TTC549 (cell line): Measurements from ENCODE around the gene GIMAP6.
"Not testable (repeated sequence)": the region's sequence is repeated elsewhere in the genome, so short reads cannot be mapped to it uniquely, and the experiment has no call there.

Source experiments
- FAIRE-seq: peaks from 2 replicates; lab custom pipeline; 2012; peaks lifted over from hg19 to GRCh38; lab: Jason Lieb, UNC

The GIMAP6 gene

DNA sequence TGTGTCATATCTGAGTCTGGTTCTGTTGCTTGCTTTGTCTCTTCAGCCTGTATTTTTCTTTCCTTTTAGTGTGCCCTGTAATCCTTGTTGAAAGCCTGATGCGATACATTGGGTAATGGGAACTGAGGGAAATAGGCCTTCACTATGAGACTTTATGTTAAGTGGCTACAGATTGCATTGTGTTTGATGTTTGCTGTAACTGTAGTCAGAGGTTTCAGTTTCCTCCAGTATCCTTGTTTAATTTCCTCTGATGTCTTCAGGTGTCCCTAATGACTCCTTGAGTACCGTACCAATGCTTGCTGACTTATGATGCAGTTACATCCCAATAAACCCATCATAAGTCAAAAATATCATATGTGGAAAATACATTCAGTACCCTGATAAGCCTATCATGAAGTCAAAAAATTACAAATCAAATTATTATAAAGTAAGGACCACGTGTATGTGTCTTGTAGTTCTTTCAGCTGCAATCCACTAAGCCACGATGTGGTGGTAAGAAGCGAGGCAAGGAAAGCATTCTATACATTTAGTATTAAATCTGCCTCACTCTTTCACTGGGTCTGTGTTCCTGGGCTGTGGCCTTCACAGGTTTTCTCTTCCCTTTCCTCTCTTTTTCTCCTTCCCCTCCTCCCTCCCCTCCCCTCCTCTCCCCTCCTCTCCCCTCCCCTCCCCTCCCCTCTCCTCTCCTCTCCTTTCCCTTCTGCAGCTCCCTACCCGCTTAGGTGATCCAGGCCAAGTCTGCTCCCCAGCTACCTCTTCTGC is 13.3 kb upstream of the GIMAP6 start:
- FAIRE-seq, result no peak

DNA sequence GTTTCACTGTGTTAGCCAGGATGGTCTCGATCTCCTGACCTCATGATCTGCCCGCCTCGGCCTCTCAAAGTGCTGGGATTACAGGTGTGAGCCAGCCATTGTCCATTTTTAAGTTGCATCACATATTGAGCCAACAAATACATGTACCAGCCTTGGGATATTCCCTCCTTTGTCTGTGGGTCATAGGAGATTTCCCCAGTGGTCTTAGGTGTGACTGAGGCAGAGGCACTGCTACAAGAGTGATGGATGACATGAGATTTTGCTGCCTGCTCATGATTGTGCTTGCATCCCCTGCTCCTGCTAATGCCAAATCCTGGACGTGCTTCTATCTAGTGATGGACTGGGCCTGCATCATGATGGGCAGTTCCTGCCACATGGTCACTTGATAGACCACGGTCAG is 10.7 kb upstream of the GIMAP6 start:
- FAIRE-seq, result no peak

DNA sequence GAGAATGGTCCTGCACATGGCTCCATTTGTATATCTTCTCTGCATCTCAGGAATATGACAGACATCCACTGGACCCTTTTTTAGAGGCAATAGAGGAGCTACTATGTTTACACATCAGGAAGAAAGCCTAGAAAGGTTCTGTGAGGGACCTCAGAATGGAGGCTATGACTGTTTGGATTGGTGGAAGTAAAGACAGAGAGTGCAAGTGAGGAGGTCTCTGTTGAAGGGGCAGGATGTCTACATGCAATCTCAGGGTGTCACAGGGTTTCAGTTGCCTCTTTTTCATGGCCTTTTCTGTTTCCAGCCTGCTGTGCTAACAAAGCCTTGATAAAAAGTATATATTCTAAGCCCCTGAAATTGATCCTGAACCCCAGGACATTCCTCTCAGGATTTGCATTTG is 9.7 kb upstream of the GIMAP6 start:
- no peak for FAIRE-seq

DNA sequence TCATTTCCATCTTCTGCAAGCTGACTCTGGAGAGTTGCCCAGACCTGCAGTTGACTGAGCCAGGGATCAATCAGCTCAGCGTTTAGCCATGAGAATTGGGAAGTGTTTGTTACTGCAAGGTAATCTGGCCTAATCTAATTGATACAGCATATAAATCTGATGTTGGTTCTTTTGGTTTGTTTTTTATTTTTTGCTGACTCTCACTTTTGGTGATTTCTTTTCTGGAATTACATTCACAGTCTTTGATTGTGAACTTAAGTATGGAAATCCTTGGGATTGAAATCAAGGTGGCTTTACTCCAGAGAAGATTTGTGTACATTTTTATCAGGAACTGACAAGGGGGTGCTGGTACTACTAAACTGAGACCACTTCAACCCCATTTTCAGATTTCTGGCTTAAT is 1.7 kb upstream of the GIMAP6 start:
- FAIRE-seq, result no peak

DNA sequence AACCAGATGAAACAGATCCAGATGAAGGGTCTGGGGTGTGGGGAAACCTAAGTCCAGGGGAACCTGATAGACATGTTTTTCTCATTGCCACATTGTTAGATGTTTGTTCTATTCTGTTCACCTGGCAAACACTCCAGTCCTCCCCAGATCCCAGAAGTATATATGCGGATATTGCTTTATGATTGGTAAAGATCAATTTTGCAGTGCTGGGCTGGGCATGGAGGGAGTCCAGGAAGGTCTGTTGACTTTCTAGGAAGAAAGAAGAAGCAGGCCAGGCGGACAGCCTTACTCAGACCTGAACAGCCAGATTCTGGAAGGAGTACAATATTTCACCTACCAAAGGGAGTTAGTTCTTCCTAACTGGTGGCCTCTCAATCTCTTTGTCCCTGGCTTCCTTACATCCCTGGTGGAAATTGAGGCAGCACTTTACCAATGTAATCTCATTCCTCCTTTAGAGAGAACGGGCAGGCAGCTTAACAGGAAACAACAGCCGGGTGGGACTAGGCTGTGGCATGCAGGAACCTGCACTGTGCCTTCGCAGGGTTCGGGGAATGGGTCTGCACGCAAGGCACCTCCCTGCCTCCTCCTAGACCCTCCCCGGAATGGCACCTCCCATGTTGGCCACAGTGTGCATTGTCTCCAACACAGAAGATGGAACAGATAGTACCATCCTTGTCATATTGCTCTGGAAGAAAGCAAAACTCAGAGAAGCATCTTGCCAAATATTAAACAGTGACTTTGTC is 930 bp downstream of the GIMAP6 start:
- FAIRE-seq, result no peak

DNA sequence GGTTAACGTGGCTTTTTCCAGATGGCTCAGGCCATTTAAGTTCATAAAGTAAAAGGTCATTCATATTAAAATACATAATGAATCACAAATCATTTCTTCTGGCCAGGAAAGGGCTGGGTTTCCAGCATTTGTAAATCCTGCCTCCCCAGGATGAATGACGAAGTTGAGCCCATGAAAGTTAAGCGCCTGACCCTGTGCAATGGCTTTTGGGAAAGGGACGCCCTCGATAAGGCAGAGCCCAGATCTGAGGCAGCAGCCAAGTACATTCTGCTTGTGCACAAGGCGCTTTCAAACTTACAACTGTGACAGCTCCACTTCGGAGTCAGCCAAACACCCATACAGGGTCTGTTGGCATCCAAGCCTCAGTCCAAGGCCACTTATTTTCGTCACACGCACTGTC is 2.8 kb downstream of the GIMAP6 start:
- FAIRE-seq, result no peak

DNA sequence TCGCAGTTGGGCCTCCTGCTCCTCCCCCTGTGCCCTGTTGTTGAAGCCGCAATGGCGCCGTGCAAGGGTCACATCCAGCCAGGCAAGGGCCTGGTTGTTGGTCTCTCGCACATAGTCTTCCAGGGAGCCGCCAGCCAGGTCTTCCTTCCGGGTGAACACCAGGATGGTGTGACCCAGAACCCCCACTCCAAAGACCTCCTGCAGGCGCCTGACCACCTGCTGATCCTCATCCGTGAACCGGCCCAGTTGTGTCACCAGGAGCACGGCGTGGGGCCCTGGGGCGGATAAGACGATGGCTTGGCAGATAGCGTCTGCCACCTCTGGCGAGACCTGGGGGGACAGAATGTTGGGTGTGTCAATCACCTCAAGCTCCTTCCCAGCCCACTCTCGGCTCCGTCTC is 4.2 kb downstream of the GIMAP6 start:
- FAIRE-seq, result no peak

DNA sequence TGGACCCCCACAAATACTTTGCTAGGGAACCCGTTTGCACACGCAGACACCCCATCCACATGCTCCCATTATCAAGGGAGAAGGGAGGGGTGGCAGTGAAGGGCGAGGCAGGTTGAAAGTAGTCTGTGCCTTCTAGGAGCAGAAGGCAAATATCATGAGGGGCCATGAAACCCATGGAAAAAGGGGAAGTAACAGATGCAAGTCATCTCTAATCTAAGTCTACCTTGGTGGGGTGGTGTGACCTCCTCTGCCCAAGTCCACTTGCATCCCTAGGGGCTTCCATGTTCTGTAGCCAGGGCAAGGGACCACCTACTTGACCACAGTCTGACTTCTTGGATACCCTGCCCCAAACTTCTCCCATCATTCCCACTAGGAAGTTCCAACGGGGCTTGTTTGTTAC is 5.5 kb downstream of the GIMAP6 start:
- FAIRE-seq, result no peak

DNA sequence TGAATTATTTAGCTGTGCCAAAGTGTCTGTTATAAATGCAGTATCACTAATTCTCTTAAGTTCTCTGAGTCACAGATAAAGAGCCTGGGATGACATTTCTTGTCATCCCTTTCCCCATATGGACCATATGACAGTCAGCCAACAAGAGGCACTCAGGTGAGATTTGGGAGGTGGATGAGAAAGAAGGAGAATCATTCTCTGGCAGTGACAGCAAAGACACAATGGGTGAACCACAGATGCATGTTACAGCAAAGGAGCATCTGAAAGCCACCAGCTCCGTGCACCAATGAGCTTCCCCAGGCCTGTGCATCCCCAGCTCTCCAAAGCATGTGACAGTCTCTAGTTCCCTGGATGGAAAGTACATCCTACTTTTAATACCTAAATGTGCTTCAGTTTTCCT is 10.8 kb downstream of the GIMAP6 start:
- FAIRE-seq, result no peak

DNA sequence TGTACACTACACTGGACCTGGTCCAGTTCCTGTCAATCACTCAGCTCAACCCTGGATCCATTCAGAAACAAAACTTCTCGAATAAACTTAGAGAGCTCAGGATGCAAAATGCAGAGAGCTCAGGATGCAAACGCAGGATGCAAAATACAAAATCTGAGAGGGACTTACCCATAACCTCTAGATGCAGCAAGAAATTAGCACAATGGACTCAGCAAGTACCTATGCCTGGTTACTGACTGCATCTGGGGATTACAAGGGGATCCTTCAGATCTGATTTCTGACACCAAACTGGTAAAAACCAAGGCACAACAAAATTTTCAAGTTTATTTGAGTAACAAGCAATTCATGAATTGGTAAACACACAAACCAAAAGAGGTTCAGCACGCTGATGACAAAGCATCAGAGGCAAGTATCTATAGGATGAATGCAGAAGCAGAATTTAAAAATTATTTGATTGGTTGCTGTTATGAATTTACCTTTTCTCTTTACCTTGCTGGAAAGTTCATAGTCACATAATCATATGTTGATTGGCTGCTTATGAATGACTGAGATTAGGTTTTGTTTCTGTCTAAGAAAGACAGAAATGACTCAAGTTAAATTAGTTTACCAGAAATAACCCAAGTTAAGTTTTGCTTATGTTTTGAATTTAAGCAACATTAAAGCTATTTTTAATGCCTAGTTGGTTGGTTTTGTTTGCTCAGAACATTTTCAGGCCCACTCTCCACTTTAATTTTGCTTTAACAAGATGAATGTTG is 11.4 kb downstream of the GIMAP6 start:
- no peak for FAIRE-seq

DNA sequence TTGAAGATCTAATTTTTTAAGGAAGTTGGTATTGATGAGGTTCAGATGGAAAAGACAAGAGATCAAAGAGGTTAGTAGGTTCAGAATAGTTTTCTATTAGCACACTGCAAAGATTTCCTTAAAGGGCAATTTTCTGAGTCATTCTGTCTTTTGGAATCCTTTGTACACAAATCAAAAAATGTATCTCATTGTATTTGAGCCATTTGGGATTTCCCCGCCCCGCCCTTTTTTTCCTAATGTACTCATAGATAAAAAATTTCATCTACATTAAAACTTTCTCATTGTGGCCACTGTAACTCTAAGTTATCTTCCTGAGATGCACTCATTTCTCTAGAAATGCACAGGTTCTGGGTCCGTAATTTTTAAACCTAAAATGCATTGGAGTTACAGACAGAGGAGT is 12.1 kb downstream of the GIMAP6 start:
- no peak for FAIRE-seq

DNA sequence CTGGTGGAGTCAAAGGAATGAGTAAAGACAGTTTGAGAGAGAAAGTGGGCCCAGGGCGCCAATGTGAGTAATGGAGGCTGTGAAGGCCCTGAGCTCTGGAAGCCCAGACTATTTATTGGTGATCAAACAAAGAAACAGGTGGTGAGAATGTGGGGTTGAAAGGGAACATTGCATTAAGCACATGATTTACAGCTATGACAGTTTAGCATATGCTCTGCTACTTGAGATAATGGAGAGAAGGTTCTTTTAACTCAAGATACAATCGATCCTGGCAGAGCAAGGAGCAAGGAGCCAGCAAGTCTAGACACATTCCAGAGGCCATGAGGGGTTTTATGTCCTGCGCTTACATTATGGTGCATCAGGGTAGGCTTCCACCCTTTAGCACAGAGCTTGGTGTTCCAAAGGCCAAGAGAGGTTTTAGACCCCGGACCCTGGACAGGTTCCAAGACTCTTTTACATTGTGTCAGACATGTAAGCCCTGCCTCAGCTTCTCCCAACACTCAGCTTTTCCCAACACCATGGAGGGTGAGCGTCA is 16.9 kb downstream of the GIMAP6 start:
- not testable (repeated sequence) for FAIRE-seq

DNA sequence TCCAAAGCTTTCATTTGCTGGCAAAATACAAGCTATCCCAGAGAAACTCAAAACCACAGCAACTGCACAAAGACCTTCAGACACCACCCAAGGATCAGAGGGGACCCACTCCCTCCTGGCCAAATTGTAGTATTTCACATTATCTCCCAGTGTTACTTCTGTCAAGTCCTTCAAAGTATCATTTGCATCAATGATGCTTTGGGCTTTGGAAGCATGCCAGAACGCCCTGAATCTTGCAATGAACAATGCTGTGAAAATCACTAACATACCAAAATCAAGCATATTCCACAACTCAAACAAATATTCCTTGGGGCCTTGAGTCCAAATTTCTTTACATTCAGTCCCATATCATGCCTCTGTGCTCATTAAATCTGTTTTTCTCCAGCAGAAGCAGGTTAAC is 17.8 kb downstream of the GIMAP6 start:
- not testable (repeated sequence) for FAIRE-seq

DNA sequence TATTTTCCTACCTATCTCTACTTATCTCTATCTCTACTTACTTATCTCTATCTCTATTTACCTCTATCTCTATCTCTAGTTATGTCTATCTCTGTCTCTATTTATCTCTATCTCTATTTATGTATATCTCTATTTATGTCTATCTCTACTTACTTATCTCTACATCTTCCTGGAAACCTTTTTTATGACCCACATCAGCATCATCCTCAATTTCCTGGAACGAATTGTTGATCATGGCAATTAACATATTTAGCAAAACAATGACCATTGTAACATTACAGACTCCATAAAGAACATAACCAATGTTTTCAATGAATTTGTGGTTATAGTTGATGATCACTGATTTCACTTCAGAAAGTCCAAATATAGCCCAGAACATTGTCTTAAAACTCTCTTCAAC is 18.3 kb downstream of the GIMAP6 start:
- FAIRE-seq, result no peak

DNA sequence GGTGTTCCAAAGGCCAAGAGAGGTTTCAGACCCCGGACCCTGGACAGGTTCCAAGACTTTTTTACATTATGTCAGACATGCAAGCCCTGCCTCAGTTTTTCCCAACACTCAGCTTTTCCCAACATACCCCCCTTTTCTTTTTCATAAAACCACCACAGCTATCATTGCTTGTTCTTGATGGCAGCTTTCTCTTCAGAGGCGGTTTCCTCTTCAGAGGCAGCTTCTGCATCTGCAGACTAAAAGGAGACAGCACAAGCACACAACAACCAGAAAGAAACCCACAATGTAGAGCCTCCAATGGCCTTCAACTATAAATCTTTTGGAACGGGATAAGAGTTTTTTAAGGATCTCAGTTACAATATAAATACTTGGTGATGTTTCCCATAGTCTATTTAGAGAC is 19.3 kb downstream of the GIMAP6 start:
- FAIRE-seq, result no peak

DNA sequence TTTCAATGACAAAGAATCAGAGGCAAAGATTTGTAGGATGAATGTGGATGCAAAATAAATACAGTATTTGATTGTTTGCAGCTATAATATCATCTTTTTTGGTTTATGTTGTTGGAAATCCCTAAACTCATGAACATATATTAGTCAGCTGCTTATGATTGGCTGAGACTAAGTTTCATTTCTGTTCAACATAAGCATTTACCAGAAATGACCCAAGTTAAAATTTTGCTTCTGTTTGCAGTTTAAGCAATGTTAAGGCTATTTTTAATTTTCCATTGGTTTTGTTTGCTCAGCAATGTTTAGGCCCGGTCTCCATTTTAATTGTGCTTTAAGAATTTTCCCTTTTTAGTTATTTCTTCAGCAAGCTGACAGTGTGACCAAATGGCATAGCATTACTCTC is 22.0 kb downstream of the GIMAP6 start:
- FAIRE-seq, result no peak

DNA sequence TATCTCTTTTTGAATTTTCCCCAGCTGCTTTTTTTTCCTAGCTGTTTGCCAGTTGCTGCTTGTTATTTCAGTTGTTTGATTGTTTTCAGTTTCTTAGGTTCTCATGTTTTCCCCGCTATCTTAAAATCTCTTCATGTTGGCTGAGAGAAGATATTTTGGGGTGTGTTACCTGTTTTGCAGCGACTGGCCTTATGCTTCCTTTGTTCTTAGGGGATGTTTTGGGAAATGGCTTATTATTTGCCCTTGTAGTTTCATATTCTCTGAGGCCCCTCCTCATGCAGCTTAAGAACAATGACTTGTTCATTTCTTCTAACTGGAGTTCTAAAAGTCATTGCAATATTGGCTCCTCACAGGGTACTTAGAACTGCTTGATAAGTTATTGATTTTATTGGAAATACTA is 28.6 kb downstream of the GIMAP6 start:
- FAIRE-seq, result not testable (repeated sequence)

DNA sequence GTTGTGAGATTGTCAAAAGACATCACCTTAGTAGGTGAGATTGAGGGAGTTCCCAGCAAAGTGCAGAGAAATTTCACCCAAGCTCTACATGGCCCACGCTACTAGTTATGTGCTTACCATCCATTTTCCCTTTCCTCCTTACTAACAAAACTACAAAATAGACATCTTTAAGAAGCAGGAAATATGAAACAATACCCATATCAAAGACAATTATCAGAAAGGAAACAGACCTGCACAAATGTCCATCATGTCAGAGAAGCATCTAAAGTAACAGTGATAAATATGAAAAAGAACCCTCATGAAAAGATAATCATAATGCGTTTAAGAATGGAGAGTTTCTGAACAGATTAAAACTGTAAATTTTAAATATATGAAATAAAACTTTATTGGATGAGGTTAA is 36.8 kb downstream of the GIMAP6 start:
- no peak for FAIRE-seq

DNA sequence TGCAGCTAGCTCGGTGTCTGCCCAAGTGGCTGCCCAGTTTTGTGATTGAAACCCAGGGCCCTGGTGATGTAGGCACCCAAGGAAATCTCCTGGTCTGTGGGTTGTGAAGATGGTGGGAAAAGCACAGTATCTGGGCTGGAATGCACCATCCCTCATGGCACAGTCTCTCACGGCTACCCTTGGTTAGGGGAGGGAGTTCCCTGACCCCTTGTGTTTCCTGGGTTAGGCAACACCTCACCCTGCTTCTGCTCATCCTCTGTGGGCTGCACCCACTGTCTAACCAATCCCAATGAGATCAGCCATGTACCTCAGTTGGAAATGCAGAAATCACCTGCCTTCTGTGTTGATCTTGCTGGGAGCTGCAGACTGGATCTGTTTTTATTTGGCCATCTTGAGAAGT is 37.4 kb downstream of the GIMAP6 start:
- no peak for FAIRE-seq

DNA sequence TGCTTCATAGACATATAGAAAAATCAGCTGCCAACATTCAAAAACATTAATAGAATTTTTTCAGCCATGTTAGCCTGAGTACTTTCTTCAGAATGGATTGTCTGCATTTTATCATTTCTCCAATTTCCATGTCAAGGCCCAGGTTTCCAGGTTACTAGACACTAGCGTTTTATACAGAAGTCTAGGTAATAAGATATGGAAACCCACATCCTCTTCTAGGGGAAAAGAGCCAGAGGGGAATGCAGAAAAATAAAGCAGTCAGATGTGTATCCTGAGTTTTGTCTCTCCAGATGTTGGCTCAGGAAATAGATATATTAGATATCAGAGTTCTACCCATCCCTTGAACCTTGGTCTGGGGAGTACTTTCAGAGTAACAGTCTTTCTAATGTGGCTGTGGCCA is 44.6 kb downstream of the GIMAP6 start:
- no peak for FAIRE-seq

DNA sequence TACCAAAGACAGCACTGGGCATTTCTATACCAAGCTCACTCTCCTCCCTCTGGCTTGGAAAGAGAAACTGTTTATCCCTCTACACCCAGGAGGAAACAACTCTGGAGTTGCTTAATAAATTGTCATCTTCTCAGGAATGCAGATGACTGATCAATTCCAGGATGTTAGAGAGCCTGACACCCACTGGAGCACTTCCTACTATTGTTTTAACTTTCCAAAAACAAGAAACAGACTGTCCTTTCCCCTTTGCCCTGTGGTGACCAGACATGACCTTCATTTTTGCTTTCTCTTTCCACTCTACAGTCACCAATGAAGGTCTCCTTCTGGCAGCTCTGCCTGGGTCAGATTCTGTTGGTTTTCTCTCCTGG is 45.4 kb downstream of the GIMAP6 start:
- no peak for FAIRE-seq

DNA sequence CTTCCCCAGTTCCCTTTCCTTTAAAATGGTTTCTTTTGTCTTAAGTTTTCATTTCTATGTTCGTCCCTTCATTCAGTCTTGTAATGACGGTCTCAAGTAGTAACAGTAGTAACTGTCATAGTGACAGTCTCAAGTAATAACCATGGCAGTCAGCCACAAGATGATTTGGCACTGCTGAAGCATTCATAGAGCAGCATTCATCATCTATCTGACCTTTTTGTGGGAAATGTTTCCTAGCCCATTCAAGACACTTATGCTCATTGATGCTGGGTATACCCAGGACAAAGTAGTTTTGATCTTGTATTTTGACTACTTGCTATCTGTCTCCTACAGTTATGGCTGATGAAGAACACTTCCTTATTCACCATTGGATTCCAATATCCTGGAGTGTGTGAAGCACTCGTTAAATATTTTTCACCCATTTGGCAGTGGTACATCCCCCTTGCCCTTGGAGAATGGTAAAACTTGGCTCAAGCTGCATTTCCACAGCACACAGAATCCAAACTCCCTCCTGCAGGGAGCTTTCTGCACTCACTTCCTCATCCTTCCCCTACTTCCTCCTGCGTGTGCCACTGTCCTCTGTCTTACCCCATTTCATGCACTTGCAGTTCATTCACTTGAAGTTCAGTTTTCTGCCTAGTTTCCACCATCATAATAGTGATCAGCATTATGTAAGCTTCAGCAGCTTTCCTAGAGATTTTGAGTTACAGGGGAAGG is 46.0 kb downstream of the GIMAP6 start:
- FAIRE-seq, result no peak
